Esophagus muscularis mucosa (tissue), 4 donors: ENCODE results near the gene ANKRD24.

ENCODE experiments used
- CTCF ChIP-seq, 3 experiments: fragments of 200-600 bp in 2 of 3; fragments of 450-650 bp in 1 of 3; sonication (generic) in 2 of 3; IDR thresholded peaks; one replicate each; pipeline ENCODE4 v1.5.1; 2017 to 2019; ENCODE audit warnings: antibody characterized with exemption in 3 of 3, mild to moderate bottlenecking in 2 of 3, moderate library complexity in 1 of 3
- EP300 ChIP-seq: sonication (generic); formaldehyde crosslinking; IDR thresholded peaks from one replicate; pipeline ENCODE4 v1.6.1; 2017; ENCODE audit warnings: antibody characterized with exemption
- POLR2A ChIP-seq: fragments of 450-650 bp; IDR thresholded peaks from one replicate; pipeline ENCODE4 v1.6.1; 2017; ENCODE audit warnings: antibody characterized with exemption, moderate library complexity, mild to moderate bottlenecking, low read depth

GRCh38 chr19:4217429-4218264 lies 35.2 kb downstream of the ANKRD24 start:
- TF ChIP-seq CTCF (IDR thresholded peaks at IDR 0.05) (no peak), POLR2A (no peak), EP300 (no peak)
